ENCODE results near the gene ABHD5. TPM values are rescaled to one million over a fixed set of nuclear protein-coding genes. Genes with fewer than 3 reads are reported as not detected.

ABHD5 gene
- total and polyA plus RNA-seq, 2 of the 13 experiments (the other 11 are each of a cell fraction or from before 2014, with no cell fraction given) = 4.5 to 13.3 TPM

DNA sequence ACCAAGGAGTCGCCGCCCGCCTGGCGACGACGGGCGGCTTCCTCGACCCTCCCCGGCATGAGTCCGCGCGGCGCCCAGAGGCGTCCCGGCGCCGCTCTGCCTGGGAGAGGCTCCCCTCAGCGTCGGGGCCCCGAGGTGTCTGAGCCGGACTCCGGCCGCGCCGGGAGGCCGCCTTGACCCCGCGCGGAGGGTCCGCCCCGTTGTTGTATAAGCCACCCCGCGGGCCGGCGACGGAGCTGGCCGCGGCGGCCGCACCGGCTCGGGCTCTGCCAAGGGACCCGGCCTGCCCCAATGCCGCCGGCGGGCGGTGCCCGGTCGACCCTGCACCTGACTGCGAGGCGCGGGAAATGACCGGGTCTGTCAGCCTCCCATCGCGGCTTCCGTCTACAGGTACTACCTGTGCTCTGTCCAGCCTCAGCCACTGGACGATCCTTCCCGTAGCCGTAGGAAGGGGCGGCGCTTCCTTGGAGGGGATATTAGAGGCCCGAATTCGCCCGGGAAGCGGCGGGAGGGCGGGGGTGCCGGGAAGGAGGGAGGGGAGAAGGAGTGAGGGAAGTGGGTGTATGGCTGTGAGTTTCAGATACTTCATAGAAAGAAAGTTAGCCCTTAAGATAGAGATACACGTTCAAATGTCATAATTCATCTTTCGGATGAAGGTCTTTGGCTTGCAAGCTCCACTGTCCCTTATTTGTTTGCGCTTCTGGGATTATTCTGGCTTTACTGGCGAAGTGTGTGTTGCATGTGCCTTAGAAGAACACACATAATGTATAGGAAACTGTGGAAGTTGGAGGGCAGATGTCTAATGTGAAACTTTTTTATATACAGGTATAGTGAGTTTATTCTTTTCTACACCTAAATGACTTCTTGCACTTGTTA is 620 bp downstream of the ABHD5 start (continued):
- TF ChIP-seq, protein P1, sequence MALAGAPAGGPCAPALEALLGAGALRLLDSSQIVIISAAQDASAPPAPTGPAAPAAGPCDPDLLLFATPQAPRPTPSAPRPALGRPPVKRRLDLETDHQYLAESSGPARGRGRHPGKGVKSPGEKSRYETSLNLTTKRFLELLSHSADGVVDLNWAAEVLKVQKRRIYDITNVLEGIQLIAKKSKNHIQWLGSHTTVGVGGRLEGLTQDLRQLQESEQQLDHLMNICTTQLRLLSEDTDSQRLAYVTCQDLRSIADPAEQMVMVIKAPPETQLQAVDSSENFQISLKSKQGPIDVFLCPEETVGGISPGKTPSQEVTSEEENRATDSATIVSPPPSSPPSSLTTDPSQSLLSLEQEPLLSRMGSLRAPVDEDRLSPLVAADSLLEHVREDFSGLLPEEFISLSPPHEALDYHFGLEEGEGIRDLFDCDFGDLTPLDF (CRISPR knock-in tag; IDR thresholded peaks at IDR 0.05) = 0 out of 2 replicates have a peak, but pooled peaks have one; percentile 20
- TF ChIP-seq RORA (CRISPR knock-in tag; IDR thresholded peaks at IDR 0.05) (no peak), ZMYM2 (CRISPR knock-in tag; IDR thresholded peaks at IDR 0.05) (no peak), MTF2 (CRISPR knock-in tag; IDR thresholded peaks at IDR 0.05; ENCODE audit: borderline replicate concordance) (no peak), ZNF776 (CRISPR knock-in tag; IDR thresholded peaks at IDR 0.05) (no peak), CHCHD3 (CRISPR knock-in tag; IDR thresholded peaks at IDR 0.05) (no peak; the same call in 1 of the 2 replicates), HES4 (CRISPR knock-in tag; IDR thresholded peaks at IDR 0.05; ENCODE audit: borderline replicate concordance) (0 out of 2 replicates have a peak, but pooled peaks have one; percentile 16), REST (IDR thresholded peaks at IDR 0.05; ENCODE audit: borderline replicate concordance in 1 of 2, low read depth in 1 of 2, low read length in 2 of 2) (peak in 1 of 2 experiments; percentile 64; a peak in 3 of 4 replicates), ZNF350 (CRISPR knock-in tag; IDR thresholded peaks at IDR 0.05; ENCODE audit: borderline replicate concordance, low read depth) (no peak), NFIC (IDR thresholded peaks at IDR 0.05; ENCODE audit: low read length) (no peak), ZNF572 (CRISPR knock-in tag; IDR thresholded peaks at IDR 0.05) (no peak), ZNF83 (CRISPR knock-in tag; IDR thresholded peaks at IDR 0.05; ENCODE audit: borderline replicate concordance) (no peak), FOSL2 (CRISPR knock-in tag; IDR thresholded peaks at IDR 0.05) (no peak; the same call in 1 of the 2 replicates), ZNF33B (CRISPR knock-in tag; IDR thresholded peaks at IDR 0.05) (no peak), RFXANK (CRISPR knock-in tag; IDR thresholded peaks at IDR 0.05) (no peak), PCBP2 (optimal IDR thresholded peaks at IDR 0.05; ENCODE audit: low read depth, low read length, poor library complexity, severe bottlenecking) (no peak), FOXP1 (IDR thresholded peaks at IDR 0.05) (no peak), FOXP1 (CRISPR knock-in tag; IDR thresholded peaks at IDR 0.05) (no peak), KMT2B (CRISPR knock-in tag; IDR thresholded peaks at IDR 0.05) (peak; percentile 59), ZNF580 (CRISPR knock-in tag; IDR thresholded peaks at IDR 0.05; ENCODE audit: borderline replicate concordance, low read depth) (no peak), RBAK (CRISPR knock-in tag; IDR thresholded peaks at IDR 0.05) (no peak), ZNF331 (CRISPR knock-in tag; IDR thresholded peaks at IDR 0.05) (no peak), FOXO1 (CRISPR knock-in tag; IDR thresholded peaks at IDR 0.05) (no peak), ZNF839 (CRISPR knock-in tag; IDR thresholded peaks at IDR 0.05; ENCODE audit: borderline replicate concordance) (no peak)
- TF ChIP-seq, protein P2, sequence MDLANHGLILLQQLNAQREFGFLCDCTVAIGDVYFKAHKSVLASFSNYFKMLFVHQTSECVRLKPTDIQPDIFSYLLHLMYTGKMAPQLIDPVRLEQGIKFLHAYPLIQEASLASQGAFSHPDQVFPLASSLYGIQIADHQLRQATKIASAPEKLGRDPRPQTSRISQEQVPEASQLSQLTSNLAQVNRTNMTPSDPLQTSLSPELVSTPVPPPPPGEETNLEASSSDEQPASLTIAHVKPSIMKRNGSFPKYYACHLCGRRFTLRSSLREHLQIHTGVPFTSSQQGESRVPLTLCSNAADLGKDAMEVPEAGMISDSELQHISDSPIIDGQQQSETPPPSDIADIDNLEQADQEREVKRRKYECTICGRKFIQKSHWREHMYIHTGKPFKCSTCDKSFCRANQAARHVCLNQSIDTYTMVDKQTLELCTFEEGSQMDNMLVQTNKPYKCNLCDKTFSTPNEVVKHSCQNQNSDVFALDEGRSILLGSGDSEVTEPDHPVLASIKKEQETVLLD (CRISPR knock-in tag; IDR thresholded peaks at IDR 0.05; ENCODE audit: low read depth) = peak; percentile 60; the same call in 1 of the 2 replicates

Measured in HepG2 (cell line).